Ramos (cell line): ENCODE data around the gene SMARCA4.
"Not testable (repeated sequence)": the region's sequence is repeated elsewhere in the genome, so short reads cannot be mapped to it uniquely, and the experiment has no call there.

Source experiments
- in situ Hi-C: fragments of 300-500 bp; cut with MboI; formaldehyde crosslinking; loops from one replicate; pipeline ENCODE4 v1.14.3; 2022; ENCODE audit warnings: low sequenced_read_pairs; ENCODE audit not compliant: unreplicated experiment

Gene SMARCA4

GRCh38 chr19:11090264-11090996 lies 129.6 kb downstream of the SMARCA4 start:
- in situ Hi-C loops = no loop called here

GRCh38 chr19:11090997-11091702 lies 130.3 kb downstream of the SMARCA4 start:
- in situ Hi-C loops = no loop called here

- in situ Hi-C loops = no loop called here
Observed at GRCh38 chr19:11091703-11092153, 130.9 kb downstream of the SMARCA4 start.

- in situ Hi-C loops = no loop called here
Observed at GRCh38 chr19:11092181-11092538, 131.3 kb downstream of the SMARCA4 start.

GRCh38 chr19:11093689-11094238 lies 132.9 kb downstream of the SMARCA4 start:
- in situ Hi-C loops = no loop called here

- in situ Hi-C loops = no loop called here
Observed at GRCh38 chr19:11094520-11094894, 133.7 kb downstream of the SMARCA4 start.

GRCh38 chr19:11096210-11096841 lies 135.5 kb downstream of the SMARCA4 start:
- in situ Hi-C loops = no loop called here

GRCh38 chr19:11097367-11097766 lies 136.5 kb downstream of the SMARCA4 start:
- in situ Hi-C loops = not testable (repeated sequence)

GRCh38 chr19:11098327-11098726 lies 137.5 kb downstream of the SMARCA4 start:
- in situ Hi-C loops = no loop called here

GRCh38 chr19:11098861-11099260 lies 138.0 kb downstream of the SMARCA4 start:
- in situ Hi-C loops = no loop called here

- in situ Hi-C loops = no loop called here
Observed at GRCh38 chr19:11100049-11100448, 139.2 kb downstream of the SMARCA4 start.

- in situ Hi-C loops = no loop called here
Observed at GRCh38 chr19:11101057-11101456, 140.2 kb downstream of the SMARCA4 start.

GRCh38 chr19:11102944-11103343 lies 142.1 kb downstream of the SMARCA4 start:
- in situ Hi-C loops = no loop called here

GRCh38 chr19:11103667-11104066 lies 142.8 kb downstream of the SMARCA4 start:
- in situ Hi-C loops = not testable (repeated sequence)

- in situ Hi-C loops = no loop called here
Observed at GRCh38 chr19:11105014-11105636, 144.3 kb downstream of the SMARCA4 start.

GRCh38 chr19:11106477-11106876 lies 145.6 kb downstream of the SMARCA4 start:
- in situ Hi-C loops = no loop called here

GRCh38 chr19:11108746-11109145 lies 147.9 kb downstream of the SMARCA4 start:
- in situ Hi-C loops = no loop called here

- in situ Hi-C loops = no loop called here
Observed at GRCh38 chr19:11111117-11111770, 150.4 kb downstream of the SMARCA4 start.

GRCh38 chr19:11111771-11112144 lies 150.9 kb downstream of the SMARCA4 start:
- in situ Hi-C loops = no loop called here
